ENCODE measurements around the gene FAM185A.
"Not testable (repeated sequence)": the region's sequence is repeated elsewhere in the genome, so short reads cannot be mapped to it uniquely, and the experiment has no call there.

The FAM185A gene

GRCh38 chr7:102748605-102749444 is at the start of gene FAM185A:
TSS of gene FAM185A (plus strand) at chr7:102748999. CDS start at chr7:102749208, 209 bp downstream.
- peak; percentile 99 for DNase-seq (ENCODE audit: low read depth, low spot score)

GRCh38 chr7:102713011-102713690 is 35.6 kb upstream of the FAM185A start:
- not testable (repeated sequence) for H3K9ac ChIP-seq (ENCODE audit: insufficient read length, low read depth); H3K36me3 ChIP-seq (ENCODE audit: insufficient read depth, insufficient read length, low read length); H3K4me1 ChIP-seq (ENCODE audit: insufficient read depth, insufficient read length); H3K4me3 ChIP-seq (ENCODE audit: insufficient read length, low read depth); DNase-seq (ENCODE audit: low read depth, low spot score); H3K27me3 ChIP-seq (ENCODE audit: insufficient read depth, insufficient read length); H3K9me3 ChIP-seq (ENCODE audit: insufficient read depth, low read length)

More at GRCh38 chr7:102748605-102749444, at the start of gene FAM185A:
- not testable (repeated sequence) for H3K9me3 ChIP-seq (ENCODE audit: insufficient read depth, low read length); H3K36me3 ChIP-seq (ENCODE audit: insufficient read depth, insufficient read length, low read length); H3K4me1 ChIP-seq (ENCODE audit: insufficient read depth, insufficient read length); H3K27me3 ChIP-seq (ENCODE audit: insufficient read depth, insufficient read length)
- peak within 1 kb of the TSS; percentile 76 for H3K9ac ChIP-seq (ENCODE audit: insufficient read length, low read depth)
- H3K4me3 ChIP-seq (ENCODE audit: insufficient read length, low read depth), result peak within 1 kb of the TSS; percentile 66

- not testable (repeated sequence) for DNase-seq (ENCODE audit: low read depth, low spot score); H3K4me3 ChIP-seq (ENCODE audit: insufficient read length, low read depth); H3K27me3 ChIP-seq (ENCODE audit: insufficient read depth, insufficient read length); H3K36me3 ChIP-seq (ENCODE audit: insufficient read depth, insufficient read length, low read length); H3K4me1 ChIP-seq (ENCODE audit: insufficient read depth, insufficient read length); H3K9ac ChIP-seq (ENCODE audit: insufficient read length, low read depth); H3K9me3 ChIP-seq (ENCODE audit: insufficient read depth, low read length)
Observed at GRCh38 chr7:102713691-102714080, 35.1 kb upstream of the FAM185A start.

- not testable (repeated sequence) for H3K9ac ChIP-seq (ENCODE audit: insufficient read length, low read depth); H3K27me3 ChIP-seq (ENCODE audit: insufficient read depth, insufficient read length); H3K36me3 ChIP-seq (ENCODE audit: insufficient read depth, insufficient read length, low read length); DNase-seq (ENCODE audit: low read depth, low spot score); H3K4me3 ChIP-seq (ENCODE audit: insufficient read length, low read depth); H3K9me3 ChIP-seq (ENCODE audit: insufficient read depth, low read length); H3K4me1 ChIP-seq (ENCODE audit: insufficient read depth, insufficient read length)
Observed at GRCh38 chr7:102714774-102715522, 33.9 kb upstream of the FAM185A start.

- not testable (repeated sequence) for DNase-seq (ENCODE audit: low read depth, low spot score); H3K4me3 ChIP-seq (ENCODE audit: insufficient read length, low read depth); H3K9ac ChIP-seq (ENCODE audit: insufficient read length, low read depth); H3K9me3 ChIP-seq (ENCODE audit: insufficient read depth, low read length); H3K4me1 ChIP-seq (ENCODE audit: insufficient read depth, insufficient read length); H3K27me3 ChIP-seq (ENCODE audit: insufficient read depth, insufficient read length); H3K36me3 ChIP-seq (ENCODE audit: insufficient read depth, insufficient read length, low read length)
Observed at GRCh38 chr7:102715718-102716117, 33.1 kb upstream of the FAM185A start.

GRCh38 chr7:102718491-102718890 is 30.3 kb upstream of the FAM185A start:
- not testable (repeated sequence) for DNase-seq (ENCODE audit: low read depth, low spot score); H3K4me3 ChIP-seq (ENCODE audit: insufficient read length, low read depth); H3K9ac ChIP-seq (ENCODE audit: insufficient read length, low read depth); H3K27me3 ChIP-seq (ENCODE audit: insufficient read depth, insufficient read length); H3K36me3 ChIP-seq (ENCODE audit: insufficient read depth, insufficient read length, low read length); H3K9me3 ChIP-seq (ENCODE audit: insufficient read depth, low read length); H3K4me1 ChIP-seq (ENCODE audit: insufficient read depth, insufficient read length)

- not testable (repeated sequence) for DNase-seq (ENCODE audit: low read depth, low spot score); H3K4me3 ChIP-seq (ENCODE audit: insufficient read length, low read depth); H3K36me3 ChIP-seq (ENCODE audit: insufficient read depth, insufficient read length, low read length); H3K9ac ChIP-seq (ENCODE audit: insufficient read length, low read depth); H3K9me3 ChIP-seq (ENCODE audit: insufficient read depth, low read length); H3K27me3 ChIP-seq (ENCODE audit: insufficient read depth, insufficient read length); H3K4me1 ChIP-seq (ENCODE audit: insufficient read depth, insufficient read length)
Observed at GRCh38 chr7:102726170-102726569, 22.6 kb upstream of the FAM185A start.

- H3K27me3 ChIP-seq (ENCODE audit: insufficient read depth, insufficient read length); DNase-seq (ENCODE audit: low read depth, low spot score): not testable (repeated sequence)
Observed at GRCh38 chr7:102729670-102730069, 19.1 kb upstream of the FAM185A start.

GRCh38 chr7:102730431-102730830 is 18.4 kb upstream of the FAM185A start:
- H3K9me3 ChIP-seq (ENCODE audit: insufficient read depth, low read length); H3K9ac ChIP-seq (ENCODE audit: insufficient read length, low read depth); H3K27me3 ChIP-seq (ENCODE audit: insufficient read depth, insufficient read length); DNase-seq (ENCODE audit: low read depth, low spot score); H3K4me3 ChIP-seq (ENCODE audit: insufficient read length, low read depth); H3K36me3 ChIP-seq (ENCODE audit: insufficient read depth, insufficient read length, low read length); H3K4me1 ChIP-seq (ENCODE audit: insufficient read depth, insufficient read length): not testable (repeated sequence)

More at GRCh38 chr7:102729670-102730069, 19.1 kb upstream of the FAM185A start:
- not testable (repeated sequence) for H3K9ac ChIP-seq (ENCODE audit: insufficient read length, low read depth); H3K4me1 ChIP-seq (ENCODE audit: insufficient read depth, insufficient read length); H3K4me3 ChIP-seq (ENCODE audit: insufficient read length, low read depth); H3K9me3 ChIP-seq (ENCODE audit: insufficient read depth, low read length); H3K36me3 ChIP-seq (ENCODE audit: insufficient read depth, insufficient read length, low read length)

GRCh38 chr7:102742002-102742771 is 6.6 kb upstream of the FAM185A start:
- not testable (repeated sequence) for DNase-seq (ENCODE audit: low read depth, low spot score); H3K4me3 ChIP-seq (ENCODE audit: insufficient read length, low read depth); H3K36me3 ChIP-seq (ENCODE audit: insufficient read depth, insufficient read length, low read length); H3K4me1 ChIP-seq (ENCODE audit: insufficient read depth, insufficient read length); H3K9me3 ChIP-seq (ENCODE audit: insufficient read depth, low read length); H3K27me3 ChIP-seq (ENCODE audit: insufficient read depth, insufficient read length); H3K9ac ChIP-seq (ENCODE audit: insufficient read length, low read depth)

GRCh38 chr7:102743861-102744260 is 4.9 kb upstream of the FAM185A start:
- H3K27me3 ChIP-seq (ENCODE audit: insufficient read depth, insufficient read length); H3K9me3 ChIP-seq (ENCODE audit: insufficient read depth, low read length); DNase-seq (ENCODE audit: low read depth, low spot score); H3K4me3 ChIP-seq (ENCODE audit: insufficient read length, low read depth); H3K4me1 ChIP-seq (ENCODE audit: insufficient read depth, insufficient read length); H3K36me3 ChIP-seq (ENCODE audit: insufficient read depth, insufficient read length, low read length); H3K9ac ChIP-seq (ENCODE audit: insufficient read length, low read depth): not testable (repeated sequence)

Measured in NT2/D1 (cell line).